IMR-90 (cell line): ENCODE results near the gene SIGLEC11. TPM values are rescaled to one million over a fixed set of nuclear protein-coding genes. Genes with fewer than 3 reads are reported as not detected.

Experiments
- ATAC-seq: fragments of 200-7000 bp; cut with Tn5 transposase; 2 replicates; pipeline ENCODE4 v1.9.1; 2020; ENCODE audit warnings: low read depth, mild to moderate bottlenecking, moderate library complexity
- BruUV-seq: library from RNA; stranded (reverse); fragments of 400-500 nt; replicated peaks from 2 replicates; lab custom pipeline; 2021; lab: Mats Ljungman, UMichigan
- CTCF ChIA-PET: fragments of 300-600 bp; formaldehyde crosslinking; extraction: SDS; loops from one replicate; lab custom pipeline; 2021; ENCODE audit warnings: antibody characterized with exemption; lab: Yijun Ruan, JAX
- POLR2A ChIA-PET: fragments of 300-600 bp; sonication (Branson Sonifier 250); formaldehyde crosslinking; loops from one replicate; lab custom pipeline; 2022; ENCODE audit warnings: antibody characterized with exemption; ENCODE audit not compliant: unreplicated experiment; lab: Charles Lee
- DNase-seq: peaks from one replicate; pipeline ENCODE4 v3.0.0; 2013
- H2AFZ ChIP-seq: replicated peaks from 2 replicates; pipeline ENCODE3; 2013; ENCODE audit warnings: low read length, mild to moderate bottlenecking; ENCODE audit not compliant: poor library complexity
- H2AK5ac ChIP-seq: 2 replicates; pipeline ENCODE4 v1.6.1; 2013; ENCODE audit warnings: low read depth, low read length, inconsistent platforms
- H2AK9ac ChIP-seq: replicated peaks from 2 replicates; pipeline ENCODE3; 2013; ENCODE audit warnings: mild to moderate bottlenecking, low read depth, low read length, moderate library complexity; ENCODE audit not compliant: poor library complexity
- H2BK120ac ChIP-seq: 2 replicates; pipeline ENCODE4 v1.6.1; 2013; ENCODE audit warnings: low read depth, low read length, inconsistent platforms
- H2BK15ac ChIP-seq: 3 replicates; pipeline ENCODE4 v1.6.1; 2013; ENCODE audit warnings: low read depth, low read length, inconsistent platforms
- H2BK20ac ChIP-seq: 2 replicates; pipeline ENCODE4 v1.6.1; 2013; ENCODE audit warnings: low read depth, mild to moderate bottlenecking, inconsistent platforms, low read length, moderate library complexity
- H2BK5ac ChIP-seq: 2 replicates; pipeline ENCODE4 v1.6.1; 2013; ENCODE audit warnings: mild to moderate bottlenecking, low read depth, low read length, inconsistent platforms; ENCODE audit not compliant: poor library complexity, severe bottlenecking
- H3K14ac ChIP-seq: replicated peaks from 2 replicates; pipeline ENCODE4 v1.6.1; 2013; ENCODE audit warnings: low read depth, low read length, inconsistent platforms
- H3K18ac ChIP-seq: 2 replicates; pipeline ENCODE4 v1.6.1; 2013; ENCODE audit warnings: low read depth, low read length, control low read depth
- H3K23ac ChIP-seq: 2 replicates; pipeline ENCODE4 v1.6.1; 2013; ENCODE audit warnings: low read depth, low read length, inconsistent platforms
- H3K27ac ChIP-seq: 2 replicates; pipeline ENCODE4 v1.5.1; 2013; ENCODE audit warnings: mild to moderate bottlenecking, control low read depth, low read length; ENCODE audit not compliant: insufficient read depth
- H3K27me3 ChIP-seq: 2 replicates; pipeline ENCODE4 v1.6.1; 2013; ENCODE audit warnings: low read length; ENCODE audit not compliant: control insufficient read depth, insufficient read depth
- H3K36me3 ChIP-seq: 2 replicates; pipeline ENCODE4 v1.6.1; 2013; ENCODE audit warnings: low read length, mixed read lengths; ENCODE audit not compliant: control insufficient read depth, insufficient read depth
- H3K4ac ChIP-seq: 2 replicates; pipeline ENCODE4 v1.6.1; 2013; ENCODE audit warnings: low read depth, low read length, inconsistent platforms
- H3K4me1 ChIP-seq: 2 replicates; pipeline ENCODE4 v1.6.1; 2013; ENCODE audit warnings: low read length, mixed read lengths; ENCODE audit not compliant: control insufficient read depth, insufficient read depth
- H3K4me2 ChIP-seq: 2 replicates; pipeline ENCODE4 v1.6.1; 2013; ENCODE audit warnings: low read depth, mild to moderate bottlenecking, control low read depth, low read length, moderate library complexity
- H3K4me3 ChIP-seq: 2 replicates; pipeline ENCODE4 v1.5.1; 2013; ENCODE audit warnings: low read depth, mild to moderate bottlenecking, control low read depth, low read length, moderate library complexity; ENCODE audit not compliant: insufficient read depth
- H3K56ac ChIP-seq: 2 replicates; pipeline ENCODE4 v1.6.1; 2013; ENCODE audit warnings: low read length, inconsistent platforms; ENCODE audit not compliant: insufficient read depth; ENCODE audit errors: extremely low read depth
- H3K79me1 ChIP-seq, 2 experiments: 2 replicates each; pipeline ENCODE4 v1.6.1; 2013; ENCODE audit warnings: low read length in 2 of 2, inconsistent platforms in 1 of 2, low read depth in 1 of 2
- H3K9ac ChIP-seq: 2 replicates; pipeline ENCODE4 v1.6.1; 2013; ENCODE audit warnings: low read depth, low read length, control low read depth
- H3K9me1 ChIP-seq: 2 replicates; pipeline ENCODE4 v1.6.1; 2013; ENCODE audit warnings: low read length, inconsistent platforms; ENCODE audit not compliant: insufficient read depth
- H3K9me3 ChIP-seq: 2 replicates; pipeline ENCODE4 v1.6.1; 2013; ENCODE audit warnings: low read length; ENCODE audit not compliant: control insufficient read depth, insufficient read depth
- H4K20me1 ChIP-seq: 2 replicates; pipeline ENCODE4 v1.6.1; 2013; ENCODE audit warnings: low read length, inconsistent platforms; ENCODE audit not compliant: insufficient read depth
- H4K5ac ChIP-seq: 2 replicates; pipeline ENCODE4 v1.6.1; 2013; ENCODE audit warnings: mild to moderate bottlenecking, low read depth, low read length, control low read depth
- H4K8ac ChIP-seq, 2 experiments: 2 replicates each; pipeline ENCODE4 v1.6.1; 2013; ENCODE audit warnings: low read depth in 2 of 2, low read length in 2 of 2, control low read depth in 1 of 2, inconsistent platforms in 1 of 2
- H4K91ac ChIP-seq: 2 replicates; pipeline ENCODE4 v1.6.1; 2013; ENCODE audit warnings: low read depth, low read length, inconsistent platforms; ENCODE audit not compliant: insufficient read depth
- BHLHE40 ChIP-seq: fragments of 150-350 bp; IDR thresholded peaks from 2 replicates; pipeline ENCODE4 v1.6.1; 2016; ENCODE audit warnings: mild to moderate bottlenecking, low read depth, low read length
- CEBPB ChIP-seq: IDR thresholded peaks from 2 replicates; pipeline ENCODE4 v1.6.1; 2012; ENCODE audit warnings: low read depth, low read length, improper control_type of control experiment
- CHD1 ChIP-seq: IDR thresholded peaks from 2 replicates; pipeline ENCODE4 v1.6.1; 2012; ENCODE audit warnings: low read depth, low read length, improper control_type of control experiment
- NFE2L2 ChIP-seq: fragments of 150-350 bp; IDR thresholded peaks from 2 replicates; pipeline ENCODE4 v1.6.1; 2016; ENCODE audit warnings: low read depth, mild to moderate bottlenecking, low read length
- RFX5 ChIP-seq: IDR thresholded peaks from 2 replicates; pipeline ENCODE4 v1.8.0; 2012; ENCODE audit warnings: low read depth, mild to moderate bottlenecking, low read length, moderate library complexity
- SMC3 ChIP-seq: fragments of 150-350 bp; IDR thresholded peaks from 2 replicates; pipeline ENCODE4 v1.6.1; 2016; ENCODE audit warnings: low read depth, mild to moderate bottlenecking, antibody characterized with exemption, low read length, moderate library complexity
- WGBS, 2 experiments: methylation state at CpG; one replicate each; pipeline versions ENCODE4 v1.1.5 to v1.1.7; 2013; ENCODE audit warnings: missing lambda C conversion rate in 2 of 2; ENCODE audit not compliant: insufficient read length in 1 of 2; ENCODE audit errors: extremely low coverage in 2 of 2; 5-methylcytosine and 5-hydroxymethylcytosine counted together
- dilution Hi-C: fragments of 300-500 bp; cut with HindIII; formaldehyde crosslinking; loops from one replicate; pipeline ENCODE4 v1.14.3; 2018; ENCODE audit warnings: low sequenced_read_pairs; ENCODE audit not compliant: unreplicated experiment
- in situ Hi-C: fragments of 300-500 bp; cut with MboI; formaldehyde crosslinking; loops from 3 replicates; pipeline ENCODE4 v1.14.3; 2019; ENCODE audit warnings: low sequenced_read_pairs, inconsistent platforms, mixed read lengths
- intact Hi-C: fragments of 100-400 bp; cut with micrococcal nuclease; formaldehyde crosslinking; loops from 2 replicates; pipeline ENCODE4 v1.10.0; 2022
- polyA plus RNA-seq, 3 experiments: library from polyadenylated mRNA; depleted of rRNA; stranded (reverse); fragments of >200 nt; gene quantifications; 2 replicates each; pipeline ENCODE4 v1.2.3, GENCODE V29; 2012; ENCODE audit warnings: low replicate concordance in 1 of 3
- total RNA-seq: library from RNA; depleted of rRNA; stranded (reverse); fragments of >200 nt; gene quantifications from 2 replicates; pipeline ENCODE4 v1.2.3, GENCODE V29; 2012
- TF ChIP-seq, protein P1 (sequence below): fragments of 150-350 bp; IDR thresholded peaks from 2 replicates; pipeline ENCODE4 v1.6.1; 2016; ENCODE audit warnings: low read depth, mild to moderate bottlenecking, low read length, moderate library complexity, borderline replicate concordance

Gene SIGLEC11
- total and polyA plus RNA-seq, 2 of the 4 experiments (the other 2 are of a cell fraction): not detected

DNA sequence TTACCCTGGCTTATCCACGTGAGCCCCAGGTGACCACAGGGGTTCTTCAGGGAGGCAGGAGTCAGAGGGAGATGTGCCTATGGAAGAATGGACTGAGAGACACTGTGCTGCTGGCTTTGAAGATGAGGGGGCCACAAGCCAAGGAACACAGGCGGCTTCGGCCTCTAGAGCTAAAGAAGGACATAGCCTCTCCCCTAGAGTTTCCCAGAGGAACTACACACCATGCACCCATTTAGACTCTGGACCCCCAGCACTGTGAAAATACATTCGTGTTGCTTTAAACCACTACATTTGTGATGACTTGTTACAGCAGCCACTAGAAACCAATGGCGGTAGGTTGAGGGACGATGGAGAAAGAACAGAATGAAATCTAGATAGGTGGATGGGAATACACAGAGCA is 45.7 kb downstream of the SIGLEC11 start:
- peaks cover 3% of the 10 kb centered on the region for H3K4me1 ChIP-seq
- H4K91ac ChIP-seq: no peak overlapping the region
- ATAC-seq (no peak), DNase-seq (no peak)
- no peak overlapping the region for H2BK5ac ChIP-seq
- H3K9ac ChIP-seq: no peak overlapping the region
- in situ Hi-C loops: no loop called here
- H4K20me1 ChIP-seq: peaks cover 30% of the 10 kb centered on the region
- no peak overlapping the region for H3K56ac ChIP-seq
- dilution Hi-C loops: no loop called here
- no peak overlapping the region for H2BK120ac ChIP-seq
- no peaks in the 10 kb centered on the region for H3K9me3 ChIP-seq
- H3K4me2 ChIP-seq: no peak overlapping the region
- no peak overlapping the region for H3K18ac ChIP-seq
- TF ChIP-seq NFE2L2: no peak
- no peak for TF ChIP-seq RFX5
- TF ChIP-seq CHD1: no peak
- no peak for TF ChIP-seq BHLHE40
- TF ChIP-seq, protein P1, sequence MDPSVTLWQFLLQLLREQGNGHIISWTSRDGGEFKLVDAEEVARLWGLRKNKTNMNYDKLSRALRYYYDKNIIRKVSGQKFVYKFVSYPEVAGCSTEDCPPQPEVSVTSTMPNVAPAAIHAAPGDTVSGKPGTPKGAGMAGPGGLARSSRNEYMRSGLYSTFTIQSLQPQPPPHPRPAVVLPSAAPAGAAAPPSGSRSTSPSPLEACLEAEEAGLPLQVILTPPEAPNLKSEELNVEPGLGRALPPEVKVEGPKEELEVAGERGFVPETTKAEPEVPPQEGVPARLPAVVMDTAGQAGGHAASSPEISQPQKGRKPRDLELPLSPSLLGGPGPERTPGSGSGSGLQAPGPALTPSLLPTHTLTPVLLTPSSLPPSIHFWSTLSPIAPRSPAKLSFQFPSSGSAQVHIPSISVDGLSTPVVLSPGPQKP: no peak
- no peak for TF ChIP-seq CEBPB
- no peak for TF ChIP-seq SMC3
- intact Hi-C loops: no loop called here
- H3K4me3 ChIP-seq: no peak overlapping the region
- no TSS peak for BruUV-seq
- H2AK9ac ChIP-seq: no peak overlapping the region
- no peak overlapping the region for H3K23ac ChIP-seq
- no peak overlapping the region for H4K8ac ChIP-seq
- no peak overlapping the region for H4K5ac ChIP-seq
- WGBS, 2 experiments: 100% methylated on average over 1 of the region's 6 CpGs; no CpG with 5 or more reads in 1 of the 2 experiments
- peaks cover 6% of the 10 kb centered on the region for H3K9me1 ChIP-seq
- no peak overlapping the region for H2AFZ ChIP-seq
- H3K27ac ChIP-seq: no peak overlapping the region
- H3K36me3 ChIP-seq: peaks cover 50% of the 10 kb centered on the region
- no peak overlapping the region for H3K4ac ChIP-seq
- H2BK20ac ChIP-seq: no peak overlapping the region
- no peak overlapping the region for H2AK5ac ChIP-seq
- CTCF ChIA-PET: no interaction called here
- H3K14ac ChIP-seq: no peak overlapping the region
- H2BK15ac ChIP-seq: no peak overlapping the region
- POLR2A ChIA-PET: no interaction called here
- H3K79me1 ChIP-seq: peaks cover 35 to 77% of the 10 kb centered on the region in 2 experiments
- no peaks in the 10 kb centered on the region for H3K27me3 ChIP-seq
